ENCODE measurements around the gene PROC. TPM values are rescaled to one million over a fixed set of nuclear protein-coding genes. Genes with fewer than 3 reads are reported as not detected.

Gene PROC
- total and polyA plus RNA-seq, 9 of the 15 experiments (the other 6 are each of a cell fraction or from before 2014, with no cell fraction given) = not detected

DNA sequence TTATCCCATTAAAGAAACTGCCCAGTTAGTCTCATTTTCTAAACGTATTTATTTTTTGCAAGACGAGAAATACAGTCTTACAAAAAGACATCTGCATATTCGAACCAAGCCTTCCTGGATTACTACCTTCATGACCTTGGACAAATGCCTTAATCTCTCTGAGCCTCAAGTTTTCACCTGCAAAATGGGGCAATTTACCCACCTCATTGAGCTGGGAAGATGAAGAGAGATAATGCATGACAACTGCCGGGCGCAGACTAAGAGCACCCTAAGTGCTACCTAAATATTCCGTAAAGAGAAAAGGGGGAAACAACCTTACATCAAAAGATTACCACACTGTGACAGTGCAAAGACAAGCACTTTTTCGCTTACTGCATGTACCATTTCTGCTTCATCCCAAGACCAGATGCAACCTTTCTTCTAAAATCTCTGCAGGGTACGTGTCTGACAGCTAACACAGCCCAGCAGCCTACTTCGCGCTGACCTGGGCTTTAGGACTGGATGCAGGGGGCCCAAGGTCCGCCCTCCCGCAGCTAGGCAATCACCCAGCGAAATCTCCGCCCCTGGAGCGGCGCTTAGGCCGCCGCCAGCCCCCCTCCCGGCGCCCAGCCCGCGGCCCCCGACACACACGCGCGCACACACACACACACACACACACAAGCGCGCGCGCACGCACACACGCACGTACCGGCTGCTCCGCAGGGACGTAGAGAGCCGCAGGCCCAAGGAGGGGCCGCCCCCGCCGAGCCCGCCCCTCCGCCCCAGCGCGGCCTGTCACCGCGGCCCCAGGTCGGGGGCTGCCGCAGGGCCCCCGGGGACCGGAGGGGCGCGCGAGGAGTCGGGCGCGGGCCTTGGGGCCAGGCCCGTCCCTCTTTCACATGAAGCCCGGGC, 31.2 kb upstream of the PROC start (continued):
- TF ChIP-seq VEZF1 (CRISPR knock-in tag; IDR thresholded peaks at IDR 0.05) (peak; percentile 98), EGR1 (conservative IDR thresholded peaks at IDR 0.05) (peak; percentile 37; the same call in 1 of the 2 replicates), HDAC1 (IDR thresholded peaks at IDR 0.05) (peak in 1 of 2 experiments; percentile 36; a peak in 1 of 4 replicates), CXXC5 (CRISPR knock-in tag; IDR thresholded peaks at IDR 0.05) (peak; percentile 78; the same call in 1 of the 2 replicates), GTF2E2 (tag; IDR thresholded peaks at IDR 0.05) (0 out of 2 replicates have a peak, but pooled peaks have one; percentile 65), ZBTB1 (CRISPR knock-in tag; IDR thresholded peaks at IDR 0.05; ENCODE audit: borderline replicate concordance, low read depth) (peak; percentile 25; the same call in 1 of the 2 replicates), CTBP1 (IDR thresholded peaks at IDR 0.05; ENCODE audit: borderline replicate concordance) (peak; percentile 42), GATAD2B (IDR thresholded peaks at IDR 0.05; ENCODE audit: borderline replicate concordance) (peak; percentile 63; the same call in 1 of the 2 replicates), ATF2 (CRISPR knock-in tag; IDR thresholded peaks at IDR 0.05) (no peak), ELF1 (tag; IDR thresholded peaks at IDR 0.05) (0 out of 2 replicates have a peak, but pooled peaks have one; percentile 32), ZNF133 (CRISPR knock-in tag; IDR thresholded peaks at IDR 0.05) (no peak), ZNF324 (CRISPR knock-in tag; IDR thresholded peaks at IDR 0.05) (no peak), RAD51 (IDR thresholded peaks at IDR 0.05; ENCODE audit: borderline replicate concordance, low read depth) (no peak), FOS (IDR thresholded peaks at IDR 0.05; ENCODE audit: extremely low read depth, insufficient read length) (no peak), ZNF512 (tag; IDR thresholded peaks at IDR 0.05) (no peak), ZNF766 (CRISPR knock-in tag; conservative IDR thresholded peaks at IDR 0.05) (peak; percentile 90), ZFP1 (CRISPR knock-in tag; IDR thresholded peaks at IDR 0.05) (no peak)
- TF ChIP-seq, protein P1, sequence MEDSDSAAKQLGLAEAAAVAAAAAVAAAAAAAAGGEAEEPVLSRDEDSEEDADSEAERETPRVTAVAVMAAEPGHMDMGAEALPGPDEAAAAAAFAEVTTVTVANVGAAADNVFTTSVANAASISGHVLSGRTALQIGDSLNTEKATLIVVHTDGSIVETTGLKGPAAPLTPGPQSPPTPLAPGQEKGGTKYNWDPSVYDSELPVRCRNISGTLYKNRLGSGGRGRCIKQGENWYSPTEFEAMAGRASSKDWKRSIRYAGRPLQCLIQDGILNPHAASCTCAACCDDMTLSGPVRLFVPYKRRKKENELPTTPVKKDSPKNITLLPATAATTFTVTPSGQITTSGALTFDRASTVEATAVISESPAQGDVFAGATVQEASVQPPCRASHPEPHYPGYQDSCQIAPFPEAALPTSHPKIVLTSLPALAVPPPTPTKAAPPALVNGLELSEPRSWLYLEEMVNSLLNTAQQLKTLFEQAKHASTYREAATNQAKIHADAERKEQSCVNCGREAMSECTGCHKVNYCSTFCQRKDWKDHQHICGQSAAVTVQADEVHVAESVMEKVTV (CRISPR knock-in tag; IDR thresholded peaks at IDR 0.05) = peak; percentile 27; the same call in 1 of the 2 replicates
- TF ChIP-seq, protein P2, sequence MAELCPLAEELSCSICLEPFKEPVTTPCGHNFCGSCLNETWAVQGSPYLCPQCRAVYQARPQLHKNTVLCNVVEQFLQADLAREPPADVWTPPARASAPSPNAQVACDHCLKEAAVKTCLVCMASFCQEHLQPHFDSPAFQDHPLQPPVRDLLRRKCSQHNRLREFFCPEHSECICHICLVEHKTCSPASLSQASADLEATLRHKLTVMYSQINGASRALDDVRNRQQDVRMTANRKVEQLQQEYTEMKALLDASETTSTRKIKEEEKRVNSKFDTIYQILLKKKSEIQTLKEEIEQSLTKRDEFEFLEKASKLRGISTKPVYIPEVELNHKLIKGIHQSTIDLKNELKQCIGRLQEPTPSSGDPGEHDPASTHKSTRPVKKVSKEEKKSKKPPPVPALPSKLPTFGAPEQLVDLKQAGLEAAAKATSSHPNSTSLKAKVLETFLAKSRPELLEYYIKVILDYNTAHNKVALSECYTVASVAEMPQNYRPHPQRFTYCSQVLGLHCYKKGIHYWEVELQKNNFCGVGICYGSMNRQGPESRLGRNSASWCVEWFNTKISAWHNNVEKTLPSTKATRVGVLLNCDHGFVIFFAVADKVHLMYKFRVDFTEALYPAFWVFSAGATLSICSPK (IDR thresholded peaks at IDR 0.05; ENCODE audit: borderline replicate concordance) = no peak
